ENCODE data around the gene ASTN2.

The ASTN2 gene

DNA sequence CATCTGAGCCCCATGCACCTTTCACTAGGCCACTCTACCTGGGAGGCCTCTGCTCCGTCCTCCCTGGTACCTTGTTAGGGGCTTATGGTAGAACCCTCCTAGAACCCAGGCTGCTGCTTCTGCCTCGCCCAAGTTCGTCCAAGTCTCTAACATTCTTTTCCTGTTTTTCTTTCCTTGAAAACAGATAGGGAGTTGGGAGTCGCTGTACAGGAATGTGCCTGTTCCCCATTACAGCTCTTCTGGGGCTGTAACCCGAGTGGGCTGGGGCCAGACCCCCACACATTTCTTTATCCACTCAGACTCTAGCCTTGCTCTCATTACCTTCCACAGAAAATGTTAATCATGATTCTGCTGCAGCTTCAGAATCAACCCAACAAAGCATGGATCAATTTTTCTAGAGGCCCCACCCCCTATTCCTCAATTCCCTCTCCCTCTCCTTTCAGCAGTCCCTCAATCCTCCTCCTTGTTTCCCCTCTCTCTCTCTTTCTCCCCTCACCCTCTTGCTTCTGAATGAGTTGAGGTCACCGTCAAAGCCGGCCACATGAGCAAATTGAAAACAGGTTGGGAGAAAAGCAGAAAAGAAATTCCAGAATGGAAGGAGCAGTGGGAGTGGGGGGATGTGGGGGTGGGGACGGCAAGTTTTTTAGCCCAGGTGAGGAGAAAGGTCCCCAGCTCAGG is 921.5 kb downstream of the ASTN2 start:
- Histone ChIP-seq H3K9me3 (replicated peaks; ENCODE audit: insufficient read depth, low read length) (no peaks in the 10 kb centered on the region), H3K79me2 (ENCODE audit: low read length) (no peaks in the 10 kb centered on the region), H3K27ac (ENCODE audit: low read length) (no peak overlapping the region), H3K4me1 (ENCODE audit: low read length) (no peaks in the 10 kb centered on the region), H3K27me3 (replicated peaks; ENCODE audit: insufficient read depth, low read length) (no peaks in the 10 kb centered on the region), H3K4me2 (ENCODE audit: low read depth, low read length) (no peak overlapping the region), H2AFZ (ENCODE audit: low read length) (no peak overlapping the region), H4K20me1 (ENCODE audit: insufficient read depth, low read length) (no peaks in the 10 kb centered on the region), H3K4me3 (ENCODE audit: low read length) (no peak overlapping the region), H3F3A (ENCODE audit: insufficient read depth, low read length) (no peaks in the 10 kb centered on the region), H3K9me2 (replicated peaks; ENCODE audit: insufficient read depth, low read length) (no peaks in the 10 kb centered on the region), H3K36me3 (replicated peaks; ENCODE audit: insufficient read depth, low read length) (no peaks in the 10 kb centered on the region), H3K9ac (ENCODE audit: low read length) (no peak overlapping the region)
- DNase-seq: no peak
- no peak for TF ChIP-seq EZH2phosphoT487 (IDR thresholded peaks at IDR 0.05; ENCODE audit: low read length)
- no peak for TF ChIP-seq EZH2 (optimal IDR thresholded peaks at IDR 0.05; ENCODE audit: low read depth, low read length)
- TF ChIP-seq, protein P1, sequence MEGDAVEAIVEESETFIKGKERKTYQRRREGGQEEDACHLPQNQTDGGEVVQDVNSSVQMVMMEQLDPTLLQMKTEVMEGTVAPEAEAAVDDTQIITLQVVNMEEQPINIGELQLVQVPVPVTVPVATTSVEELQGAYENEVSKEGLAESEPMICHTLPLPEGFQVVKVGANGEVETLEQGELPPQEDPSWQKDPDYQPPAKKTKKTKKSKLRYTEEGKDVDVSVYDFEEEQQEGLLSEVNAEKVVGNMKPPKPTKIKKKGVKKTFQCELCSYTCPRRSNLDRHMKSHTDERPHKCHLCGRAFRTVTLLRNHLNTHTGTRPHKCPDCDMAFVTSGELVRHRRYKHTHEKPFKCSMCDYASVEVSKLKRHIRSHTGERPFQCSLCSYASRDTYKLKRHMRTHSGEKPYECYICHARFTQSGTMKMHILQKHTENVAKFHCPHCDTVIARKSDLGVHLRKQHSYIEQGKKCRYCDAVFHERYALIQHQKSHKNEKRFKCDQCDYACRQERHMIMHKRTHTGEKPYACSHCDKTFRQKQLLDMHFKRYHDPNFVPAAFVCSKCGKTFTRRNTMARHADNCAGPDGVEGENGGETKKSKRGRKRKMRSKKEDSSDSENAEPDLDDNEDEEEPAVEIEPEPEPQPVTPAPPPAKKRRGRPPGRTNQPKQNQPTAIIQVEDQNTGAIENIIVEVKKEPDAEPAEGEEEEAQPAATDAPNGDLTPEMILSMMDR (IDR thresholded peaks at IDR 0.05; ENCODE audit: low read length): no peak

DNA sequence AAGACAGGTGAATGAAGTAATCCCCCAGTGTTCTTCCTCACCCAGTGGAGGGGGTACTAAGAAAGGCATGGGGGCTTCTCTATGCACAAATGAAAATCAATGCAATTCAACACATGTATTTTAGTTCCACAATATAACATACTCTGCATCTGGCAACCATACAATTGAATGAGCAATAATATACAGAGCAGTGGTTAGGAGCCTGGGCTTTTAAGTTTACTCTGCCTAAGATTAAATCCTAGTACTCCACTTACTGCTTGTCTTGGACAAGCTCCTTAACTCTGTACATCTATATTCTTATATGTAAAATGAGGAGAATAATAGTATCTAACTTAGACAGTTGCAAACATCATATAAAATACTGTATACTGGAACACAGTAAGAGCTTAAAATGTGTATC is 923.2 kb downstream of the ASTN2 start:
- TF ChIP-seq EZH2 (optimal IDR thresholded peaks at IDR 0.05; ENCODE audit: low read depth, low read length) (no peak), EZH2phosphoT487 (IDR thresholded peaks at IDR 0.05; ENCODE audit: low read length) (no peak)
- TF ChIP-seq, protein P1 (IDR thresholded peaks at IDR 0.05; ENCODE audit: low read length): no peak
- no peak overlapping the region for H3K9ac ChIP-seq (ENCODE audit: low read length)
- H3F3A ChIP-seq (ENCODE audit: insufficient read depth, low read length): no peaks in the 10 kb centered on the region
- H3K36me3 ChIP-seq (replicated peaks; ENCODE audit: insufficient read depth, low read length): no peaks in the 10 kb centered on the region
- H3K4me2 ChIP-seq (ENCODE audit: low read depth, low read length): no peak overlapping the region
- no peak overlapping the region for H3K4me3 ChIP-seq (ENCODE audit: low read length)
- H2AFZ ChIP-seq (ENCODE audit: low read length): no peak overlapping the region
- no peaks in the 10 kb centered on the region for H3K9me2 ChIP-seq (replicated peaks; ENCODE audit: insufficient read depth, low read length)
- no peak for DNase-seq
- H4K20me1 ChIP-seq (ENCODE audit: insufficient read depth, low read length): no peaks in the 10 kb centered on the region
- H3K79me2 ChIP-seq (ENCODE audit: low read length): no peaks in the 10 kb centered on the region
- no peak overlapping the region for H3K27ac ChIP-seq (ENCODE audit: low read length)
- no peaks in the 10 kb centered on the region for H3K27me3 ChIP-seq (replicated peaks; ENCODE audit: insufficient read depth, low read length)
- H3K4me1 ChIP-seq (ENCODE audit: low read length): no peaks in the 10 kb centered on the region
- H3K9me3 ChIP-seq (replicated peaks; ENCODE audit: insufficient read depth, low read length): no peaks in the 10 kb centered on the region

DNA sequence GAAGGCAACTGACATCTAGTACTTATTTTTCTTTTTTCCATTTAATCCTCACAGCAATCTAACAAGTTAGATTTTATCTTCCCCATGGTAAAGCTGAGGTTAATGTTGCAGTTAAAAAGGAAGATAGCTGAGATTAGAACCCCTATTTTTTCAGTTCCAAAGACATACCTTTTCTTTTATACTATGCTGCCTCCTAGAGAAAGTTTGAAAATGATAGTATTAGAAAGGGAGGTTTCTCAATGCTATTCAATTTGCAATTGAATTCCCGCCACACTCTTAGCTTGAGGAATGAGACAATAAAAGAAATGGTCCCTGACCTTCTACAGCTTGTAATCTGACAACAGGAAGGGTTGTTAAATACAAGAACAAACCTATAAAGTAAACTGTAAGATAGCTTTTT is 923.6 kb downstream of the ASTN2 start:
- no peak for TF ChIP-seq EZH2 (optimal IDR thresholded peaks at IDR 0.05; ENCODE audit: low read depth, low read length)
- TF ChIP-seq EZH2phosphoT487 (IDR thresholded peaks at IDR 0.05; ENCODE audit: low read length): no peak
- TF ChIP-seq, protein P1 (IDR thresholded peaks at IDR 0.05; ENCODE audit: low read length): no peak
- Histone ChIP-seq H3K4me1 (ENCODE audit: low read length) (no peaks in the 10 kb centered on the region), H3K9me3 (replicated peaks; ENCODE audit: insufficient read depth, low read length) (no peaks in the 10 kb centered on the region), H3K27ac (ENCODE audit: low read length) (no peak overlapping the region), H3K9ac (ENCODE audit: low read length) (no peak overlapping the region), H3K4me3 (ENCODE audit: low read length) (no peak overlapping the region), H3K9me2 (replicated peaks; ENCODE audit: insufficient read depth, low read length) (no peaks in the 10 kb centered on the region), H3K79me2 (ENCODE audit: low read length) (no peaks in the 10 kb centered on the region), H3F3A (ENCODE audit: insufficient read depth, low read length) (no peaks in the 10 kb centered on the region), H4K20me1 (ENCODE audit: insufficient read depth, low read length) (no peaks in the 10 kb centered on the region), H2AFZ (ENCODE audit: low read length) (no peak overlapping the region), H3K4me2 (ENCODE audit: low read depth, low read length) (no peak overlapping the region), H3K36me3 (replicated peaks; ENCODE audit: insufficient read depth, low read length) (no peaks in the 10 kb centered on the region), H3K27me3 (replicated peaks; ENCODE audit: insufficient read depth, low read length) (no peaks in the 10 kb centered on the region)
- DNase-seq: no peak

Data from MM.1S (cell line).